ENCODE data around the gene TBC1D22B. TPM values are rescaled to one million over a fixed set of nuclear protein-coding genes. Genes with fewer than 3 reads are reported as not detected.

TBC1D22B gene
- total RNA-seq, 1 experiment from 2014 or later: 13.5 TPM

DNA sequence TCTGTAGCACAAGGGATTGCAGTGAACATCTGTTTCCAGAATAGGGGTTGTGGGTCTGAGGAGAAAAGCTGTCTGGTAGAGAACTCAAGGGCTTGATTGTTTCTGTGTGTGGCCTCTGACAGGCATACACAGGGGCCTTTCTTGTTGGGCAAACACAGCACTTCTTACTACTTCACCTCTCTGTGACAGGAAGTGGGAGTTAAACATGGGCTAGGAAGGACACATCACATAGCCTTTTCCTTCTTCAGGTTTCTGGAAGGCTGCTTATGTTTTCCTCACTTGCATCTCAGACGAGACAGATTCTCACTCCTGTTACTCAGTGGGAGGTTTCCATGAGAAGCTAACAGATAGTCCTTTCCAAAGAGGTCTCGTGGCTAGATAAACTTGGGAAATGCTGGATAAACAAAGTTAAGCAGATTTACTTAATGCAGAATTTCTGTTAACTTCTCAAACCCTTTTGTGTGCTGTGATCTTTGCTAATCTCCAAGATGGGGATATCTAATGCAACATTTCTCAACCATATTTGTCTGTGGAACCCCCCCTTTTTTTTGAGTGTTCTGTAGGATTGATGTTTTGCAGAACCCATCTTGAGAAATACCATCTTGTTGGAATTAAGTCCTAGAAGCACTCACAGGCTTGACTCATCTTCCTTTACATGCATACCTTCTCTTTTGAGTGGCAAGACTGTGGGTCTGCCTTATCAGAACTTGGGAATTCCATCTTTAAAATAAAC is 54.3 kb downstream of the TBC1D22B start:
- CTCF ChIA-PET: no interaction called here
- Histone ChIP-seq H3K36me3 (ENCODE audit: insufficient read depth, low read length, poor library complexity, severe bottlenecking) (peaks cover 13% of the 10 kb centered on the region), H3K27me3 (replicated peaks; ENCODE audit: insufficient read depth, low read depth, low read length, poor library complexity) (no peaks in the 10 kb centered on the region), H3K9me3 (ENCODE audit: low read depth, low read length, poor library complexity, severe bottlenecking) (no peaks in the 10 kb centered on the region), H3K4me1 (ENCODE audit: insufficient read depth, low read length, poor library complexity, severe bottlenecking) (no peaks in the 10 kb centered on the region), H3K27ac (ENCODE audit: low read depth, low read length, poor library complexity, severe bottlenecking) (no peak overlapping the region), H3K4me3 (ENCODE audit: low read depth, low read length, poor library complexity, severe bottlenecking) (no peak overlapping the region)
- intact Hi-C loops (cut with micrococcal nuclease; ENCODE audit: unreplicated experiment): no loop called here
- DNase-seq (ENCODE audit: low spot score): no peak
- no TSS peak for BruUV-seq (replicated peaks)
- POLR2A ChIA-PET (ENCODE audit: low non-redundant PET): no interaction called here
- TF ChIP-seq EZH2 (IDR thresholded peaks at IDR 0.05; ENCODE audit: borderline replicate concordance, low read depth, low read length, poor library complexity, severe bottlenecking): no peak
- TF ChIP-seq, protein P1, sequence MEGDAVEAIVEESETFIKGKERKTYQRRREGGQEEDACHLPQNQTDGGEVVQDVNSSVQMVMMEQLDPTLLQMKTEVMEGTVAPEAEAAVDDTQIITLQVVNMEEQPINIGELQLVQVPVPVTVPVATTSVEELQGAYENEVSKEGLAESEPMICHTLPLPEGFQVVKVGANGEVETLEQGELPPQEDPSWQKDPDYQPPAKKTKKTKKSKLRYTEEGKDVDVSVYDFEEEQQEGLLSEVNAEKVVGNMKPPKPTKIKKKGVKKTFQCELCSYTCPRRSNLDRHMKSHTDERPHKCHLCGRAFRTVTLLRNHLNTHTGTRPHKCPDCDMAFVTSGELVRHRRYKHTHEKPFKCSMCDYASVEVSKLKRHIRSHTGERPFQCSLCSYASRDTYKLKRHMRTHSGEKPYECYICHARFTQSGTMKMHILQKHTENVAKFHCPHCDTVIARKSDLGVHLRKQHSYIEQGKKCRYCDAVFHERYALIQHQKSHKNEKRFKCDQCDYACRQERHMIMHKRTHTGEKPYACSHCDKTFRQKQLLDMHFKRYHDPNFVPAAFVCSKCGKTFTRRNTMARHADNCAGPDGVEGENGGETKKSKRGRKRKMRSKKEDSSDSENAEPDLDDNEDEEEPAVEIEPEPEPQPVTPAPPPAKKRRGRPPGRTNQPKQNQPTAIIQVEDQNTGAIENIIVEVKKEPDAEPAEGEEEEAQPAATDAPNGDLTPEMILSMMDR (conservative IDR thresholded peaks at IDR 0.05; ENCODE audit: low read depth, low read length): no peak

GRCh38 chr6:37313723-37314486 is 56.3 kb downstream of the TBC1D22B start:
- H3K4me1 ChIP-seq (ENCODE audit: insufficient read depth, low read length, poor library complexity, severe bottlenecking): no peaks in the 10 kb centered on the region
- no peak overlapping the region for H3K4me3 ChIP-seq (ENCODE audit: low read depth, low read length, poor library complexity, severe bottlenecking)
- no peak for DNase-seq (ENCODE audit: low spot score)
- no TSS peak for BruUV-seq (replicated peaks)
- no peak overlapping the region for H3K27ac ChIP-seq (ENCODE audit: low read depth, low read length, poor library complexity, severe bottlenecking)
- no peaks in the 10 kb centered on the region for H3K9me3 ChIP-seq (ENCODE audit: low read depth, low read length, poor library complexity, severe bottlenecking)
- H3K36me3 ChIP-seq (ENCODE audit: insufficient read depth, low read length, poor library complexity, severe bottlenecking): peaks cover 25% of the 10 kb centered on the region
- intact Hi-C loops (cut with micrococcal nuclease; ENCODE audit: unreplicated experiment): no loop called here
- no peak for TF ChIP-seq EZH2 (IDR thresholded peaks at IDR 0.05; ENCODE audit: borderline replicate concordance, low read depth, low read length, poor library complexity, severe bottlenecking)
- TF ChIP-seq, protein P1 (conservative IDR thresholded peaks at IDR 0.05; ENCODE audit: low read depth, low read length): no peak
- POLR2A ChIA-PET (ENCODE audit: low non-redundant PET): no interaction called here
- CTCF ChIA-PET: interaction anchor here (0.6 kb wide), 2 partner anchors 35 to 453 kb away, joined by 3 to 4 read pairs; no protein-coding TSS in a partner anchor
- no peaks in the 10 kb centered on the region for H3K27me3 ChIP-seq (replicated peaks; ENCODE audit: insufficient read depth, low read depth, low read length, poor library complexity)

GRCh38 chr6:37314487-37315156 is 57.0 kb downstream of the TBC1D22B start:
- Histone ChIP-seq H3K36me3 (ENCODE audit: insufficient read depth, low read length, poor library complexity, severe bottlenecking) (peaks cover 27% of the 10 kb centered on the region), H3K9me3 (ENCODE audit: low read depth, low read length, poor library complexity, severe bottlenecking) (no peaks in the 10 kb centered on the region), H3K27ac (ENCODE audit: low read depth, low read length, poor library complexity, severe bottlenecking) (no peak overlapping the region), H3K27me3 (replicated peaks; ENCODE audit: insufficient read depth, low read depth, low read length, poor library complexity) (no peaks in the 10 kb centered on the region), H3K4me1 (ENCODE audit: insufficient read depth, low read length, poor library complexity, severe bottlenecking) (no peaks in the 10 kb centered on the region), H3K4me3 (ENCODE audit: low read depth, low read length, poor library complexity, severe bottlenecking) (no peak overlapping the region)
- BruUV-seq (replicated peaks): no TSS peak
- POLR2A ChIA-PET (ENCODE audit: low non-redundant PET): no interaction called here
- CTCF ChIA-PET: interaction anchor here (0.6 to 0.9 kb wide), 2 partner anchors 11 to 36 kb away, joined by 3 to 4 read pairs; no protein-coding TSS in a partner anchor
- intact Hi-C loops (cut with micrococcal nuclease; ENCODE audit: unreplicated experiment): no loop called here
- TF ChIP-seq, protein P1 (conservative IDR thresholded peaks at IDR 0.05; ENCODE audit: low read depth, low read length): peak; percentile 71
- no peak for TF ChIP-seq EZH2 (IDR thresholded peaks at IDR 0.05; ENCODE audit: borderline replicate concordance, low read depth, low read length, poor library complexity, severe bottlenecking)
- DNase-seq (ENCODE audit: low spot score): peak; percentile 43

Measured in A673 (cell line).